AG09319 (cell line): ENCODE results near the gene GRIN2A.

ENCODE experiments used
- DNase-seq: peaks from one replicate; pipeline ENCODE4 v3.0.0-alpha.2; 2010; ENCODE audit warnings: low read depth; ENCODE audit errors: extremely low read depth
- TF ChIP-seq, protein P1 (sequence below): IDR thresholded peaks from 2 replicates; pipeline ENCODE4 v1.5.1; 2011; ENCODE audit warnings: low read depth, mild to moderate bottlenecking, inconsistent platforms, low read length, moderate library complexity

The GRIN2A gene

DNA sequence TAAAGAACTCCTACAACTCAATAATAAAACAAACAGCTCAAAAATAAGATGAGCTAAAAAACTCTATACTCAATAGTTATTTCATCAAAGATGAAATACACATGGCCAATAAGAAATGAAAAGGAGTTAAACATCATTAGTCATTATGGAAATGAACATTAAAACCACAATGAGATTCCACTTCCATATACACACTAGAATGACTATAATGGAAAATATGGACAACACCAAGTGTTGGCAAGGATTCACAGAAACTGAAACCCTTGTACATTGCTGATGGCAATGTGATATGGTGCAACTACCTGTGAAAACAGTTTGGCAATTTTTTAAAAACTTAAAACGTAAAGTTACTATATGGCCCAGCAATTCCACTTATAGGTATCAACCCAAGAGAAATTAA lies 91.4 kb downstream of the GRIN2A start:
- TF ChIP-seq, protein P1, sequence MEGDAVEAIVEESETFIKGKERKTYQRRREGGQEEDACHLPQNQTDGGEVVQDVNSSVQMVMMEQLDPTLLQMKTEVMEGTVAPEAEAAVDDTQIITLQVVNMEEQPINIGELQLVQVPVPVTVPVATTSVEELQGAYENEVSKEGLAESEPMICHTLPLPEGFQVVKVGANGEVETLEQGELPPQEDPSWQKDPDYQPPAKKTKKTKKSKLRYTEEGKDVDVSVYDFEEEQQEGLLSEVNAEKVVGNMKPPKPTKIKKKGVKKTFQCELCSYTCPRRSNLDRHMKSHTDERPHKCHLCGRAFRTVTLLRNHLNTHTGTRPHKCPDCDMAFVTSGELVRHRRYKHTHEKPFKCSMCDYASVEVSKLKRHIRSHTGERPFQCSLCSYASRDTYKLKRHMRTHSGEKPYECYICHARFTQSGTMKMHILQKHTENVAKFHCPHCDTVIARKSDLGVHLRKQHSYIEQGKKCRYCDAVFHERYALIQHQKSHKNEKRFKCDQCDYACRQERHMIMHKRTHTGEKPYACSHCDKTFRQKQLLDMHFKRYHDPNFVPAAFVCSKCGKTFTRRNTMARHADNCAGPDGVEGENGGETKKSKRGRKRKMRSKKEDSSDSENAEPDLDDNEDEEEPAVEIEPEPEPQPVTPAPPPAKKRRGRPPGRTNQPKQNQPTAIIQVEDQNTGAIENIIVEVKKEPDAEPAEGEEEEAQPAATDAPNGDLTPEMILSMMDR = no peak
- no peak for DNase-seq

DNA sequence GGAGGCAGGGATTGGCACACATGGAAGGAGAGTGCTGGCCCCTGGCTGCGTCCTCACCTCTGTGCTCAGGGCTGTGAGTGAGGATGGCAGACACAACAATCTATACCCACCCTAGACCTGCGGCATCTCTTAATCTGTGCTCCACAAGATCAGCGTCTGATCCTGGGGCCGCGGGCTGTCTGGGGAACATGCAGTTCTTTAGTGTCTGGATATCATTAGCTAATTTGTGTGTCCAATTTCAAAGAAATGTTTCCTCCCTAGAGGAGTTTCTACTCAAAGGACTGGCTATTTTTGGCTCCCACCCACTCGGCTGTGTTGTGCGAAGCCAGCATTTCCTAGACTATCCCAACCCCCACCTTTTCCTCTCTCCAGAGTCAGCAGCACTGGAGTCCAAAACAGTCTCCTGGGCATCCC lies 93.8 kb downstream of the GRIN2A start:
- no peak for DNase-seq
- TF ChIP-seq, protein P1 = no peak

DNA sequence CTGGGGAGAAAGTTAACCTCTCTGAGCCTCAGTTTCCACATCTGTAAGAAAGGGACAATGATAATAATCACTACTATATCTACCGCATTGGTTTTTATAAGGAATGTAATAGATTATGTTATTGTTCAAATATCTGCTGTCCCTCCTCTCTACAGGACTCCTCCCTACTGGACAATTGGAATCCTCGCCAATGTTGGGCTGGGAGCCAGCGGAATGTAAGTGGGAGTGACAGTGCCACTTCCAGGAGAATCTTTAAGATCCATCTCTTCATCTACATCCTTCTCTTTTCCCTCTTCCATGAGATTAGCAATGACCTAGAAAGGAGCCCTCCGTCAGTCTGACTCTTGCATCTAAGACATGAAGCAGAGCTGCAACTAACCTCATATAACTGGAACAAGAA lies 95.1 kb downstream of the GRIN2A start:
- TF ChIP-seq, protein P1 = no peak
- DNase-seq = no peak

DNA sequence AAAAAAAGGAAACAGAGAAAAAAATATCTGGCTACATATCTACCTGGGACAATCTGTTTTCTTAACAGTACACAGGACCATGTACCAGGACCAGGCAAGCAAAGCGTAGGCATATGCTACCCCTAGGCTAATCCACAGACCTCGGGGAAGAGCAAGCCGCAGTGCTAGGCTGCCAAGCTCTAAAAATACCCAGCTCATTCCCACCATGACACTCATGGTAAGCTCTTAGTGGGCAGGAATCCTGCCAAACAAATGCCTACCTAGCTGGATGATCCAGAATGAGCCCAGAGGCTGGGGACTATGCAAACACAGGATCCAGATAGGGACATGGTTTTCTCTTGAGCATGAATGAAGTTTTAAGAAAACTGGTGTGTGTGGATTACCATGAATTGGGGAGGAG lies 95.6 kb downstream of the GRIN2A start:
- TF ChIP-seq, protein P1 = no peak
- DNase-seq = no peak

DNA sequence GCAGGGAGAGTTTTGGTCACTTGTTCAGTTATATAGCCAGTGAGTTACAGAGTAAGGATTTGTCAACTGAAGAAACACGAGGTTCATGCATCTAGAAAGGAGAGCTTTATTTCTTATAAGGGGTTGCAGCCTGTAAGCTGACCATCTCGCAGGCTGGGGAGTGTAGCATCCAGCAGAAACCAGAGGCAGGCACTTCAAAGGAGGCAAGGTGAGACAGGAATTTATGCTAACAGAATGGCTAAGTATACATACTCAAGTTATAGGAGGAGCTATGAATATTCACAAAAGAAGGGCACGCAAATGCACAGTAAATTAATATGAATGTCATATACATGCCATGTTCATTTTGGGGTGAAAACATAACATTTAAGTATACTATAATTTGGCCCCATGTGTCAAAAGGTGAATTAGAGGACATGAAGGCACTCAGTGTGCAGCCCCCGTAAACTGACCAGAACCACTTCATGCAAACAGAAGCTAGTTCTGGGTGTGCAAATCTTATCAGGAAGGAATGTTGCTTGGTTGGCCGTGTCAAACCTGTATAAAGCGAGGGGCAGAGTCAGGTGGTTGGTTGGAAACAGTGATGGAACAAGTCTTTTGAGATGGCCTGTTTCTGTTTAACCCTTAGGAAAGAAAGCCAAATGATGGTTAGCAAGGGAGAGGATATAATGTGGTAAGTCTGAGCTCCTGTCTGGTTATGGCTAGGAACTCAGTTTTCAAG lies 97.0 kb downstream of the GRIN2A start:
- TF ChIP-seq, protein P1 = no peak
- no peak for DNase-seq

DNA sequence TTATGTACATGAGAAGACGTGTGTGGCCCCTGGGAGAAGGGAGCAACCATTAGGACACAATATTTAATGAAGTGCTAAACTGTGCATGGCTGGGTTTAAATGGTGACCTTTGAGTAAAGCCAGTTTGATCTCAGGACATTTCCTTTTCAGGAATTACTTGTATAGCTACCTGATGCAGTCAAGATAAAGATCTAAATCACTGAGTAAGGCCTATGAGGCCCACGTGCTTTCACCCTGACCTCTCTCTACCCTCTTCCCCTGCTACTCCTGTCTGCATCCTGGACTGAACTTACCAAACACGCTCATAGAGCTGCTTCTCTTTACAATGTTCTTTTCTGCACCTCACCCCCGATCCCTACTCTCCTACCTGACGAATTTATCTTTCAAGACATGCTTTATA lies 98.9 kb downstream of the GRIN2A start:
- TF ChIP-seq, protein P1 = no peak
- no peak for DNase-seq

DNA sequence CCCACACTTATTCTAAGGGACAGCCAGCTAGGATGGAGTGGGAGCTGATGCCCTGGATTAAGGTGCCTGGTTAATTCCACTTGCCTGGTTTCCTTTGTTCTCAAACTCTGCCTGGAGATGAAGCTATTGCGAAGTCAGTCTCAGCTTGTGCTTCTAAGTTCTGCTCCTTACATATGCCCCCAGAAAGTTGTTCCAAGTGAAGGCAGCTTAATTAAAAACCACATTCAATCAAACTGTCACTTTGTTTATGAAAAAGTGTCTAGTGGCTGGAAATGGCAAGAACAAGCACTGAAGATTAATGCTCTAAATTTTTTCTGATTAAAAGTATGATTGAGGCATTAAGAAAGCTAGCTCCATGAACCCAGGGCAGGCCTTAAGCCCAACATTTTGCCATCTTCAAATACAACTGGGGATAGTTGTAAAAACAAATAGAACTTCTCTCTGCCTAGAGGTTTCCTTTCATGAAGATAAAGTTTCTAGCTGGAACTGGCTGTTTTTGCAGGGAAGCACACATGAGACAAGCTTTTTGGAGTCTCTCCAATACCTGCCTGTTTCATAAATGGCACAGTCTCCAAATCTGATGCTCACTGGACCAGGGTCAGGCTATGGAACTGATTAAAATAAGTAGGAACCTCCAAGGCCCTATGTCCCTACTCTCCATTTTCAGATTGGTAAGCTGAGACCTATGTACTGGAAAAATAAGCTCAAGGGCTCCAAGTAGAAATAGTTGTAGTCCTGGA lies 100.9 kb downstream of the GRIN2A start:
- TF ChIP-seq, protein P1 = no peak
- no peak for DNase-seq
